HG03575 (cell line): ENCODE measurements around the gene CDK14.

Experiments
- ATAC-seq: cut with Tn5 transposase; IDR thresholded peaks from one replicate; pipeline ENCODE4 v1.9.1; 2021; ENCODE audit not compliant: unreplicated experiment, insufficient number of reproducible peaks, low FRiP score; ENCODE audit errors: extremely low read depth

CDK14 gene

GRCh38 chr7:90595801-90596670 is at the start of gene CDK14:
CDK14 (plus strand) TSS chr7:90596321; CDS start chr7:90596628, 307 bp downstream.
- ATAC-seq: no peak

DNA sequence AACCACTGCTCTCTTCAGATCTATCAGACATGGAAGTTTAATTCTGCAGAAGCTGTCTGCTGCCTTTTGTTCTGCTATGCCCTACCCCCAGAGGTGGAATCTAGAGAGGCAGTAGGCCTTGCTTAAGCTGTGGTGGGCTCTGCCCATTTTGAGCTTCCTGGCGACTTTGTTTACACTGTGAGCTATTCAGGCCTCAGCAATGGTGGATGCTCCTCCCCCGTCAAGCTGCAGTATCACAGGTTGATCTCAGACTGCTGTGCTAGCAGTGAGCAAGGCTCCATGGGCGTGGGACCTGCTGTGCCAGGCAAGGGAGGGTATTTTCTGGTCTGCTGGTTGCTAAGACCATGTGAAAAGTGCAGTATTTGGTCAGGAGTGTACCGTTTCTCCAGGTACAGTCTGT is 45.1 kb upstream of the CDK14 start:
- ATAC-seq: no peak

- no peak for ATAC-seq
Observed at GRCh38 chr7:90552521-90552920, 43.6 kb upstream of the CDK14 start.

GRCh38 chr7:90560730-90561129 is 35.4 kb upstream of the CDK14 start:
- no peak for ATAC-seq

- no peak for ATAC-seq
Observed at GRCh38 chr7:90563286-90563685, 32.8 kb upstream of the CDK14 start.

GRCh38 chr7:90564455-90564854 is 31.7 kb upstream of the CDK14 start:
- ATAC-seq: no peak

DNA sequence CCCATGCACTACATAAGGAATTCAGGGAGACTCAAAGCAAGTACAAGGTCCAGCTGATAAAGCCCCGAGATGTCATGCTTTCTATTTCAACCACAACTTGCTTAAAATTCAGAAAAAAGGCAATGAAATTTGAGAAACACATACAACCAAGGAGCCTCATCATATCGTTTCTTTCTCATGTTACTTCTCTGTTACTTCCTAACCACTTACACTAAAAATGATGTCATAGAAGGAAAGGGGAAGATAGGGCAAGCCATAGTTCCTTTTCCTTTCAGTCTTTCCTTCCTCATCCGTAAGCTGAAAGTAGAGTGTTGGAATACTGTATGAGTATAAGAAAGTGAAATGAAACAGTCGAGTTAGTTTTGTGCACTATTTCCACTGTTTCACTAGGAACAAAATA is 27.9 kb upstream of the CDK14 start:
- ATAC-seq: no peak

DNA sequence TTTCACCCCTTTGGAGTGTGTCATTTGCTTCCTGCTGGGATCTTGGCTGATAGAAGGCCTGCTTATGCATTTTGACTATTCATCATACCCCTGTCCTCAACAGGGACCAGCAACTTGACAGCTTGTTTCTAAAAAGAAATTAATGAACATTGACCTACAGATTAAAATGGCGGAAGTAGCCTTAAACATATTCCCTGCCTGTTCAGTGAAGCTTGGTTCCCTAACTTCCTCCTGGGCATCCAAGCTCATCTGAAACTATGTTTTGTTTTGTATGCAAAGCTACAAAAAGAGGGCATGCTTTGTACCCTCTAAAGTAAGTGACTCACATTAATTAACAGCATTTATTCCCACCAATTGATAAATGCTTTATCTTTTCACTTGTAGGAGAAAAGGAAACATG is 26.8 kb upstream of the CDK14 start:
- ATAC-seq: no peak

DNA sequence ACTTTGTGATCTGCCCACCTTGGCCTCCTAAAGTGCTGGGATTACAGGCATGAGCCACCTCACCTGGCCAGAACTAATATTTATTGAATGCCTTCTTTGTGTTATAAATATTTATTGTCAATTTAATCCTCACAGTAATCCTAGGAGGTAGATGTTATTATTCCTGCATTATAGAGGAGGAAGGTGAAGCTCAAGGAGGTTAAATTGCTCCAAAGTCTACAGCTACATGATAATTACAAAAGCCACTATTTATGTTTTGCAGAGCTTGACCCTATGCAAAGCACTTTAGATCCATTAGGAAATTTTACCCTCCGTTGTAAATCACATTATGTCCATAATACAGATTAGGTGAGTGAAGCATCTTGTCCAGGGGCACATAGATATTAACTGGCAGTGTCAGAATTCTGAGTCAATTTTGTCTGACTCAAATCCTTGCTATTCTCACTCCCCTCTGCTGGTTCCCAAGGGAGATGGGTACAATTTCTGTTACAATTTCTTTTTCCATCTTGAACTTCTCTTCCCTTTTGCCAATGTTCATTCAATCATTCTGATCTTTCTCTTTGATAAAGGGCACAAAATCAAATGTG is 25.7 kb upstream of the CDK14 start:
- ATAC-seq: no peak

DNA sequence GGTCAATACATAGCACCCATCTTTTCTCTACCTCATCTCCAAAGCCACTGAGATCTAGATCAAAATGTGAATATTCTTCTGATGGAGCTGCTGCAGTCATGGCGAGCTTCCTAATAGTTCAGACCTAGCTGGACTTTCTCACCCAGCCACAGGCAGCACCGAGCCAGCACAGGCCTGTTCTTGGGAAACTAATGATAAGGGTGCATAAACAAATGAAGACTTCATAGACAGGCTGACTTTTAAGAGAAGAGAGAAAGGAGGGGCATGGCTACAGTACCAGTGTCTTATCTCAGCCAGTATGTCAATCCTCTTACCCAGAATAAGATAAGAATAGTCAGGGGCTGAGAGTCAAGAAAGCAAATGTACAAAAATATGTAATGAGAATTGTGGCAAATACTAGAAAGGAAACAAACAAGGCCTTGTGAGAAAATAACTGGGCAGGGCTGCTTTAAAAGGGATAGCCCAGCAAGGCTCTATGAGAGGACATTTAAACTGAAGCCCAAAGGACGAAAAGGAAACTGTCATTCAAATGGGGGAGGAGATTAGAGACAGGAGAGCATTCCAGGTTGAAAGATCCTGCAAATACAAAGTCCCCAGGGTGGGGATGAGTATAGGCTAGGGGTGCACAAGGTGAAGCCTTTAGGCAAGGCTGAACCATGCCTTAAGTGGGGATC is 21.8 kb upstream of the CDK14 start:
- ATAC-seq: no peak

- no peak for ATAC-seq
Observed at GRCh38 chr7:90574820-90575187, 21.3 kb upstream of the CDK14 start.

DNA sequence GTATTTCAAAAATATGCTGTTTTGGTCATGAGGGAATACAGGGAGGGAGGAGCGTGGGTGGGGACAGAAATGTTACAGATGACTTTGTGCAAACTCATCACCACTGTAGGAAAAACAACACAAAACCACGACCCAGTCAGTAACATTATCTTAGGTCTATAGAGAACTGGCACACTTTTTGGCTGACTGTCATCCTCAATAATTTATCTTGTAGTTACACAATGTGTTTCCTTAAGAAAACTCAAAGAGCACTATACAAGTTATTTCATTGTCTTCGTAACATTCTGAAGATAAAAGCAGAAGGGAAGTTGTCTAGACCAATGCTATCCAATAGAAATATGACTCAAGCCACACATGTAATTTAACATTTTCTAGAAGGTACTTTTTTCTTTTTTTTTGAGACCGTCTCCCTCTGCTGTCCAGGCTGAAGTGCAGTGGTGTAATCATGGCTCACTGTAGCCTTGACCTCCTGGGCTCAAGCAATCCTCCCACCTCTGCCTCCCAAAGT is 16.9 kb upstream of the CDK14 start:
- ATAC-seq: no peak

- no peak for ATAC-seq
Observed at GRCh38 chr7:90580051-90580450, 16.1 kb upstream of the CDK14 start.

DNA sequence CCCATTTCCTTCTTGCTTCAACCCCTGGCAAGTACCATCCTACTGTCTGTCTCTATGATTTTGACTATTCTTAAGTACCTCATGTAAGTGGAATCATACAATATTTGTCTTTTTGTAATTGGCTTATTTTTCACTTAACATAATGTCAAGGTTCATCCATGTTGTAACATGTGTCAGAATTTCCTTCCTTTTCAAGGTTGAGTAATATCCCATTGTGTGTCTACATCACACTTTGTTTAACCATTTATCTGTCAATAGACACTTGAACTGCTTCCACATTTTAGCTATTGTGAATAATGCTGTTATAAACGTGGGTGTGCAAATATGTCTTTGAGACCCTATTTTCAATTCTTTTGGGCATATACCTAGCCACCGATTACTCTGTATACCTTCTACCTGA is 14.0 kb upstream of the CDK14 start:
- ATAC-seq: no peak

GRCh38 chr7:90584378-90584777 is 11.7 kb upstream of the CDK14 start:
- no peak for ATAC-seq

- ATAC-seq: no peak
Observed at GRCh38 chr7:90586091-90586490, 10.0 kb upstream of the CDK14 start.

GRCh38 chr7:90587766-90588165 is 8.4 kb upstream of the CDK14 start:
- ATAC-seq: no peak

- no peak for ATAC-seq
Observed at GRCh38 chr7:90592033-90592432, 4.1 kb upstream of the CDK14 start.

GRCh38 chr7:90593205-90593604 is 2.9 kb upstream of the CDK14 start:
- no peak for ATAC-seq

DNA sequence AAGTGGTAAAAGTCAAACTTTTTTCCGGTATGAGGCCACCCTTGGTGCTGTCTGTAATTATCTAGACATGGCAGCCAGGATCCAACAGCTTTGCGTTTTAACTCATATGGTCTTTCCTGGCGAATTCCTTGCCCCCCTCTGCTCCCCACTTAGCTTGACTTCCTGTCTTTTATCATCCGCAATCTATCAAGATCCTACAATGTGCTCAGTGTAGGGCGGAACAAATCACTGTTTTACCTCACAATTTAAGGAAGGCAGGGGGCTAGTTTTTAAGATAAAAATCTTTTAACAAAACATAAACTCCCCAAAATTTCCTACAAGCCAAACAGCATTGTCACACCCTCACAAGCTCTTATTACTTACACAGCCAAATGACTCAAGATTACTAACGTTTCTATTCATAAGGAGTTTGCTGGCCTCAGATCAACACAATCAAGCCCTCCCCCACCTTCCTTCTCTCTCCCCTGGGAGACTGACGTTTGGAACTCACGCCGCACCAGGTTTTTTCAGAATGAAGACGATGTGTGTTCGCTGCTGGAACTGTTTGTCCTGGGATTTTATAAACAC is 1.3 kb upstream of the CDK14 start:
- no peak for ATAC-seq
